Liver (tissue), 9 donors: ENCODE data around the gene STPG1. TPM values are rescaled to one million over a fixed set of nuclear protein-coding genes. Genes with fewer than 3 reads are reported as not detected.

ENCODE experiments used
- DNase-seq: peaks from one replicate; pipeline ENCODE4 v3.0.0-alpha.2; 2017; ENCODE audit warnings: low spot score
- H3K27ac ChIP-seq, 2 donors: one replicate each; pipeline ENCODE4 v1.7.0; 2013; ENCODE audit warnings: inconsistent platforms in 2 of 2, low read length in 2 of 2, control low read depth in 1 of 2, low read depth in 1 of 2, mild to moderate bottlenecking in 1 of 2
- H3K27me3 ChIP-seq, 4 donors: one replicate each; pipeline versions ENCODE4 v1.6.1 to v1.7.0; 2013; ENCODE audit warnings: low read length in 3 of 4, inconsistent platforms in 1 of 4, mild to moderate bottlenecking in 1 of 4, moderate library complexity in 1 of 4; ENCODE audit not compliant: control insufficient read depth in 4 of 4, insufficient read depth in 4 of 4
- H3K36me3 ChIP-seq, 4 donors: one replicate each; pipeline versions ENCODE4 v1.6.1 to v1.7.0; 2013; ENCODE audit warnings: low read length in 3 of 4, mild to moderate bottlenecking in 3 of 4, low read depth in 1 of 4, moderate library complexity in 1 of 4; ENCODE audit not compliant: control insufficient read depth in 4 of 4, insufficient read depth in 3 of 4
- H3K4me1 ChIP-seq, 4 donors: one replicate each; pipeline versions ENCODE4 v1.6.1 to v1.7.0; 2013; ENCODE audit warnings: low read length in 3 of 4, mild to moderate bottlenecking in 3 of 4, moderate library complexity in 1 of 4; ENCODE audit not compliant: control insufficient read depth in 4 of 4, insufficient read depth in 4 of 4
- H3K4me3 ChIP-seq, 3 donors: one replicate each; pipeline versions ENCODE4 v1.6.1 to v1.7.0; 2013; ENCODE audit warnings: low read length in 3 of 3, control low read depth in 1 of 3, low read depth in 1 of 3, mild to moderate bottlenecking in 1 of 3
- H3K9ac ChIP-seq, 2 donors: one replicate each; pipeline ENCODE4 v1.7.0; 2013; ENCODE audit warnings: low read length in 2 of 2, mild to moderate bottlenecking in 2 of 2, moderate library complexity in 2 of 2, control low read depth in 1 of 2, low read depth in 1 of 2
- H3K9me3 ChIP-seq, 4 donors: one replicate each; pipeline versions ENCODE4 v1.6.1 to v1.7.0; 2013; ENCODE audit warnings: low read length in 3 of 4; ENCODE audit not compliant: control insufficient read depth in 4 of 4
- CTCF ChIP-seq: fragments of 150-350 bp; IDR thresholded peaks from 2 replicates; pipeline ENCODE4 v1.5.1; 2017; ENCODE audit warnings: improper control_type of control experiment, low read depth, low read length; ENCODE audit not compliant: missing input control
- EGR1 ChIP-seq, 2 donors: IDR thresholded peaks; 2 replicates each; pipeline ENCODE4 v1.6.1; 2016 to 2018; ENCODE audit warnings: antibody characterized with exemption in 2 of 2, low read depth in 2 of 2
- FOXA1 ChIP-seq: IDR thresholded peaks from 2 replicates; pipeline ENCODE4 v1.6.1; 2016; ENCODE audit warnings: antibody characterized with exemption
- GABPA ChIP-seq, 2 donors: IDR thresholded peaks in 1 of 2; conservative IDR thresholded peaks in 1 of 2; 2 replicates each; pipeline ENCODE4 v1.6.1; 2016; ENCODE audit warnings: antibody characterized with exemption in 2 of 2, mild to moderate bottlenecking in 1 of 2, moderate library complexity in 1 of 2
- JUND ChIP-seq, 2 donors: IDR thresholded peaks; 2 replicates each; pipeline ENCODE4 v1.6.1; 2016; ENCODE audit warnings: antibody characterized with exemption in 2 of 2
- NR2F2 ChIP-seq: IDR thresholded peaks from 2 replicates; pipeline ENCODE4 v1.6.1; 2016; ENCODE audit warnings: antibody characterized with exemption
- REST ChIP-seq: IDR thresholded peaks from 2 replicates; pipeline ENCODE4 v1.6.1; 2016; ENCODE audit warnings: antibody characterized with exemption, mild to moderate bottlenecking
- TAF1 ChIP-seq: conservative IDR thresholded peaks from 2 replicates; pipeline ENCODE4 v1.6.1; 2016; ENCODE audit warnings: antibody characterized with exemption, mild to moderate bottlenecking
- WGBS: extraction: QIAGEN DNeasy Blood & Tissue Kit; methylation state at CpG from one replicate; pipeline ENCODE4 v1.1.7; 2013; 5-methylcytosine and 5-hydroxymethylcytosine counted together
- polyA plus RNA-seq, 2 donors: library from polyadenylated mRNA; stranded (reverse) in 1 of 2; unstranded in 1 of 2; fragments of 200-250 nt in 1 of 2; fragments of >200 nt in 1 of 2; fragmentation: Nextera tagmentation in 1 of 2; extraction: Ambion mirVana in 1 of 2; gene quantifications; one replicate each; pipeline versions ENCODE4 v1.2.1 to v1.2.3, GENCODE V29; 2013 to 2015
- total RNA-seq, 2 donors: library from RNA; depleted of rRNA; stranded (reverse); fragments of >200 nt; gene quantifications; one replicate each; pipeline ENCODE4 v1.2.3, GENCODE V29; 2014
- TF ChIP-seq, protein P1 (sequence below): IDR thresholded peaks from 2 replicates; pipeline ENCODE4 v1.6.1; 2016; ENCODE audit warnings: antibody characterized with exemption
- TF ChIP-seq, protein P2 (sequence below): IDR thresholded peaks from 2 replicates; pipeline ENCODE4 v1.6.1; 2016; ENCODE audit warnings: antibody characterized with exemption
- donor health status: healthy.
- donor health status: healthy.
- donor health status: healthy.
- donor health status: healthy.
- donor health status: healthy.

STPG1 gene
- total and polyA plus RNA-seq, 4 donors, result 0.92 to 2.9 (median 1.0) TPM

DNA sequence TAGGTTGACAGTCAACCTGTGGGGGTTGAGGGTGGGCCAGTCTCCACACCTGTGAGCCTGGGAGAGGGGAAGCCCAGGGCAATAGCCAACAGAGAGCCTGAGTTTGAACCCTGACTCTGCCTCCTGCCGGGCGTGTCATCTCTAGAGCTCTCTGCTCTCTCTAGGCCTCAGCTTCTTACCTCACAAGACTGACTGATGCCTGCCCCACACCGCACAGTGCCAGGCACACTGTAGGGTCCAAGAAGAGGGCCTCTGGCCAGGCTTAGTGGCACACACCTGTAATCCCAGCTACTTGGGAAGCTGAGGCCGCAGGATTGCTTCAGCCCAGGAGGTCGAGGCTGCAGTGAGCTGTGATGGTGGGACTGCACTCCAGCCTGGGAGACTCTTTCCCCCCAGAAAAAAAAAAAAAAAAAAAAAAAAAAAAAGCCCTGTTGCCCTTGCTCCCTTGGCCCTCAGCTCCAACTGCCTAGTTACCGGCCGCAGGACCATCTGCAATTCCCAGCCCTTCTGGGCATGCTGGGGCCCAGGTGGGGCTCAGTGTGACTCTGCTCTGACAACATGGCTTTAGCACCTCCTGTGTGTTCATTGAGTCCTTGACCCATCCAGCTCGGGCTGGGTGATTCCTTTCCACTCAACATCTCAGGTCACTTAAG lies 69.4 kb downstream of the STPG1 start:
- 89% methylated on average over 8 of the region's 8 CpGs for WGBS
- TF ChIP-seq, protein P1, sequence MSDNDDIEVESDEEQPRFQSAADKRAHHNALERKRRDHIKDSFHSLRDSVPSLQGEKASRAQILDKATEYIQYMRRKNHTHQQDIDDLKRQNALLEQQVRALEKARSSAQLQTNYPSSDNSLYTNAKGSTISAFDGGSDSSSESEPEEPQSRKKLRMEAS, result no peak
- TF ChIP-seq TAF1 (no peak), EGR1 (IDR thresholded peaks at IDR 0.05; ENCODE audit: low read depth in 2 of 2) (no peak)

DNA sequence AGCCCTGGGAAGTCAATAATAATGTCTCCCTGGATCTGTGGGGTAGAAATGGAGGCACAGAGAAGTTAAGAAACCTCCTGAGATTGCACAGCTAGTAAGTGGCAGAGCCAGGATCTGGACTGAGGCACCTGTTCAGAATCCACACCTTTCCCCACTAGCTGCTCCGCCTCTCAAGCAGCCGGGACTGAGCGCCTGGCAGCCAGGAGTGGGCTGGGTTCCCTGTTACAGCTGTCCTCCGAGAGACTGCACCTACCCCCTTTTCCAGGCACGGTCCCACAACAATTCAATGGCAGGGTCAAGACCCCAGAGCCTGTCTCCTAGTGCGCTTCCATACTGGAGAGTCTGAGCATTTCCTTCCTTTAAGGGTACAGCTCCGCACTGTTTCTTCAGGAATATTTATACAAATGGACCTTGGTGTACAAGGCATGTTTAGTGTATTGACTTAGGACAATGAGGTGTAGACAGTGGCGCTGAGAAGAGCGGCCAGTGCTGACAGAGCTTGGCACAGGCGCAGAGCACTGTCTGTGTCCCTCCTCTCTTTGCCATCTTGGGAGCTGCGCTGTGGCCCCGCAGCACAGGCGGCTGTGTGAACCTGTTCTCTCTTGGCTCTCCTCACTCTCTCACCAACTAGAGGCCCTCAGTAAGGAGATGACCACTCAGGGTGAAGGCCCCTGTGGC lies 70.0 kb downstream of the STPG1 start:
- no peaks in the 10 kb centered on the region for H3K9me3 ChIP-seq
- H3K9ac ChIP-seq, result no peak overlapping the region
- WGBS, result 91% methylated on average over 13 of the region's 13 CpGs
- no peak overlapping the region for H3K27ac ChIP-seq
- H3K27me3 ChIP-seq, result no peaks in the 10 kb centered on the region
- no peak overlapping the region for H3K4me3 ChIP-seq
- H3K4me1 ChIP-seq, result no peaks in the 10 kb centered on the region
- TF ChIP-seq NR2F2, result no peak
- TF ChIP-seq, protein P1, result no peak
- no peak for TF ChIP-seq CTCF
- TF ChIP-seq, protein P2, sequence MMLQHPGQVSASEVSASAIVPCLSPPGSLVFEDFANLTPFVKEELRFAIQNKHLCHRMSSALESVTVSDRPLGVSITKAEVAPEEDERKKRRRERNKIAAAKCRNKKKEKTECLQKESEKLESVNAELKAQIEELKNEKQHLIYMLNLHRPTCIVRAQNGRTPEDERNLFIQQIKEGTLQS, result no peak
- no peak for TF ChIP-seq JUND (IDR thresholded peaks at IDR 0.05)
- no peak for TF ChIP-seq TAF1
- TF ChIP-seq REST, result no peak
- TF ChIP-seq FOXA1, result no peak
- no peak for TF ChIP-seq GABPA (IDR thresholded peaks at IDR 0.05 in 1 of 2, conservative IDR thresholded peaks at IDR 0.05 in 1 of 2)
- DNase-seq, result no peak
- no peaks in the 10 kb centered on the region for H3K36me3 ChIP-seq

More for the DNA sequence above, 69.4 kb downstream of the STPG1 start:
- Histone ChIP-seq H3K27ac (no peak overlapping the region), H3K9me3 (no peaks in the 10 kb centered on the region), H3K9ac (no peak overlapping the region), H3K4me3 (no peak overlapping the region), H3K36me3 (no peaks in the 10 kb centered on the region), H3K4me1 (no peaks in the 10 kb centered on the region), H3K27me3 (no peaks in the 10 kb centered on the region)
- no peak for DNase-seq
